CD4-positive, alpha-beta T cell treated with Interleukin-1 beta for 1 hour (primary cell): ENCODE measurements around the gene C17orf100.
"Not testable (repeated sequence)": the region's sequence is repeated elsewhere in the genome, so short reads cannot be mapped to it uniquely, and the experiment has no call there.

Experiments
- DNase-seq, 2 donors: peaks; one replicate each; pipeline ENCODE4 v3.0.0-alpha.2; 2020 to 2022

C17orf100 gene

GRCh38 chr17:6641247-6641863 is 10.2 kb upstream of the C17orf100 start:
- DNase-seq = no peak

- DNase-seq = no peak
Measured at GRCh38 chr17:6642592-6642991, 9.0 kb upstream of the C17orf100 start.

- DNase-seq = no peak
Measured at GRCh38 chr17:6643451-6644125, 8.0 kb upstream of the C17orf100 start.

GRCh38 chr17:6648181-6648580 is 3.4 kb upstream of the C17orf100 start:
- DNase-seq = no peak

GRCh38 chr17:6651919-6652452 is 424 bp downstream of the C17orf100 start:
- DNase-seq = peak; percentile 36 to 44

GRCh38 chr17:6654841-6655731 is 3.5 kb downstream of the C17orf100 start:
- DNase-seq = no peak

- not testable (repeated sequence) for DNase-seq
Measured at GRCh38 chr17:6655732-6656361, 4.3 kb downstream of the C17orf100 start.

GRCh38 chr17:6656797-6657632 is 5.5 kb downstream of the C17orf100 start:
- DNase-seq = peak; percentile 65 to 79

GRCh38 chr17:6657633-6658287 is 6.2 kb downstream of the C17orf100 start:
- no peak for DNase-seq

GRCh38 chr17:6658411-6658810 is 6.8 kb downstream of the C17orf100 start:
- DNase-seq = not testable (repeated sequence)

- no peak for DNase-seq
Measured at GRCh38 chr17:6660101-6660500, 8.5 kb downstream of the C17orf100 start.

GRCh38 chr17:6660805-6661463 is 9.4 kb downstream of the C17orf100 start:
- DNase-seq = peak in 1 of 2 donors; percentile 41

GRCh38 chr17:6661464-6661848 is 9.9 kb downstream of the C17orf100 start:
- DNase-seq = no peak

- not testable (repeated sequence) for DNase-seq
Measured at GRCh38 chr17:6663200-6663599, 11.6 kb downstream of the C17orf100 start.

GRCh38 chr17:6666077-6666521 is 14.5 kb downstream of the C17orf100 start:
- DNase-seq = peak; percentile 55 to 57

GRCh38 chr17:6666557-6666956 is 15.0 kb downstream of the C17orf100 start:
- no peak for DNase-seq

GRCh38 chr17:6667516-6667915 is 16.0 kb downstream of the C17orf100 start:
- DNase-seq = no peak

GRCh38 chr17:6668219-6668618 is 16.7 kb downstream of the C17orf100 start:
- no peak for DNase-seq

GRCh38 chr17:6668727-6669425 is 17.3 kb downstream of the C17orf100 start:
- no peak for DNase-seq
